ENCODE measurements around the gene ACSL1.

GRCh38 chr4:184744236-184744635 lies 81.5 kb downstream of the ACSL1 start:
- TF ChIP-seq CTCF (IDR thresholded peaks at IDR 0.05) (no peak), POLR2A (IDR thresholded peaks at IDR 0.05) (no peak)
